ENCODE measurements around the gene ARHGEF19.
A peak's percentile ranks its signal among the peaks of the same experiment; 100 is the strongest.

ARHGEF19 gene

GRCh38 chr1:16180291-16180824 is 32.1 kb downstream of the ARHGEF19 start:
- no peak for DNase-seq
- Mint-ChIP-seq H3K27ac (peak overlapping the region; percentile 22), H3K36me3 (ENCODE audit: low read depth) (no peaks in the 10 kb centered on the region), H3K4me1 (peaks cover 66% of the 10 kb centered on the region), H3K9me3 (peaks cover 3% of the 10 kb centered on the region), H3K4me3 (no peak overlapping the region), H3K27me3 (ENCODE audit: low read depth, poor library complexity) (no peaks in the 10 kb centered on the region)
- TF ChIP-seq, protein P1, sequence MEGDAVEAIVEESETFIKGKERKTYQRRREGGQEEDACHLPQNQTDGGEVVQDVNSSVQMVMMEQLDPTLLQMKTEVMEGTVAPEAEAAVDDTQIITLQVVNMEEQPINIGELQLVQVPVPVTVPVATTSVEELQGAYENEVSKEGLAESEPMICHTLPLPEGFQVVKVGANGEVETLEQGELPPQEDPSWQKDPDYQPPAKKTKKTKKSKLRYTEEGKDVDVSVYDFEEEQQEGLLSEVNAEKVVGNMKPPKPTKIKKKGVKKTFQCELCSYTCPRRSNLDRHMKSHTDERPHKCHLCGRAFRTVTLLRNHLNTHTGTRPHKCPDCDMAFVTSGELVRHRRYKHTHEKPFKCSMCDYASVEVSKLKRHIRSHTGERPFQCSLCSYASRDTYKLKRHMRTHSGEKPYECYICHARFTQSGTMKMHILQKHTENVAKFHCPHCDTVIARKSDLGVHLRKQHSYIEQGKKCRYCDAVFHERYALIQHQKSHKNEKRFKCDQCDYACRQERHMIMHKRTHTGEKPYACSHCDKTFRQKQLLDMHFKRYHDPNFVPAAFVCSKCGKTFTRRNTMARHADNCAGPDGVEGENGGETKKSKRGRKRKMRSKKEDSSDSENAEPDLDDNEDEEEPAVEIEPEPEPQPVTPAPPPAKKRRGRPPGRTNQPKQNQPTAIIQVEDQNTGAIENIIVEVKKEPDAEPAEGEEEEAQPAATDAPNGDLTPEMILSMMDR (IDR thresholded peaks at IDR 0.05) = no peak

- Mint-ChIP-seq H3K9me3 (peaks cover 3% of the 10 kb centered on the region), H3K4me1 (peaks cover 71% of the 10 kb centered on the region), H3K27me3 (ENCODE audit: low read depth, poor library complexity) (no peaks in the 10 kb centered on the region), H3K27ac (peak overlapping the region; percentile 68), H3K36me3 (ENCODE audit: low read depth) (no peaks in the 10 kb centered on the region), H3K4me3 (no peak overlapping the region)
- DNase-seq = no peak
- TF ChIP-seq, protein P1 (IDR thresholded peaks at IDR 0.05) = no peak
Observed at GRCh38 chr1:16178596-16179497, 33.6 kb downstream of the ARHGEF19 start.

- Mint-ChIP-seq H3K4me1 (peaks cover 68% of the 10 kb centered on the region), H3K4me3 (no peak overlapping the region), H3K27ac (no peak overlapping the region), H3K36me3 (ENCODE audit: low read depth) (no peaks in the 10 kb centered on the region), H3K9me3 (peaks cover 3% of the 10 kb centered on the region), H3K27me3 (ENCODE audit: low read depth, poor library complexity) (no peaks in the 10 kb centered on the region)
- TF ChIP-seq, protein P1 (IDR thresholded peaks at IDR 0.05) = no peak
- no peak for DNase-seq
Observed at GRCh38 chr1:16177306-16177705, 35.1 kb downstream of the ARHGEF19 start.

DNA sequence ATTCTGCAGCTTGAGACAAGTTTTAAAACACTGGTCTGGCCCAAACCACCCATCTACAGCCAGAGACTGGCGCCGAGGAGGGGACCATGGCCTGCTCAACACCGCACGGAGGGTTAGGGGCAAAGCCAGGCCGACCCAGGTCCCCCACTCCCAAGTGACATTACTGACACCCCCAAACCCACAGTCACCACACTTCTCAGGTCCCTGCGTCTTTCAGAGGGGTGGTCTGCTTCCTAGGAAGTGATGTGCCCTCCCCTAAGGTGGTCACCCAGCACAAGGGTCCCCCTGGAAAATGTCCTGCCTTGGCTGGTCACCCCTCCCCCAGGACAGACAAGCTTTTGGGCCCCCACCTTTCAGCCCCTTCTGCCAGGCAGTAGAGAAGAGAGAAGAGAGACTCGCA is 35.8 kb downstream of the ARHGEF19 start:
- Mint-ChIP-seq H3K9me3 (peaks cover 3% of the 10 kb centered on the region), H3K27me3 (ENCODE audit: low read depth, poor library complexity) (no peaks in the 10 kb centered on the region), H3K27ac (peak overlapping the region; percentile 76), H3K36me3 (ENCODE audit: low read depth) (no peaks in the 10 kb centered on the region), H3K4me3 (no peak overlapping the region), H3K4me1 (peaks cover 62% of the 10 kb centered on the region)
- TF ChIP-seq, protein P1 (IDR thresholded peaks at IDR 0.05) = no peak
- no peak for DNase-seq

DNA sequence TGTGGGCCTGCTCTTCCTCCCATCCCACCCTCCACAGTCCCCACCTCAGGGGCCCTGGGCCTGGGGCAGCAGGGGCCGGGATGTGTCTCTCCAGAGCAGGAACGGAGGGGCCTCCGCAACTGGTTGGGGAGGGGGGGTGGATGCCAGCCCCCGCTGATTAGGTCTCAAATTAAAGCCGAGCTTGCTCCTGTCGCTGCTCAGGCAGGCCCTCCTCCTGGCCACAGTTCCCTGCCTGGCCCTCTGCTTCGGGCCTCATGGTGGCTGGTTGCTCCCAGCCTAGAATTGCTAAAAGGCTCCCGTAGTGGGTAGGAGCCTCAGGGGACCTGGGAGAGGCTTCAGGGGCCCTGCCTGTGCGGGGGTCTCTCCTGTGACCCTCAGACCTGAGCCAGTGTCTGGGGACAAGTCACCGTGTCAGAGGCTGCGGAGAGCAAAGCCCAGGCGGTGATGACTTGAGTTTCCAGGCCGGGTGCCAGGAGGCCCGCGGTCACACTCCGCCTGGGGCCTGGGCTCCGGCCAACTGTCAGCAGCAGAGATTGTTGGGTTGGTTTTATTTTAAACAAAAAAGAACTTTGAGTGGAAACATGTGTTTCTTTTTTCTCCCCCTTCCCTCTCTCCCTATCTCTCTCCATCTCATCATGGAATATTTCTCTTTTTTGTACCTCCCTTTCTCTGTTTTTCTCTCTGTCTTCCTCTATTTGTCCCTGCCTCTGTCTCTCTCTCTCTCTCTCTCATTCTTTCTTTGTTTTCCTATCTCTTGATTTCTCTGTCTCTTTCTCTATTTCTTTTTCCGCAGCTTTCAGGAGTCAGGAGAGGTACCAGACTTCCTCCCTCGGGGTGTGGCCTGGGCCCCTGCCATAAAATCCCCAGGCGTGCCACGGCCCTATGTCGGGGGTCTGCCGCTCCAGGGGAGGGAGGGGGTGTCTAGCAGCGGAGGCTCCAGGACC is 36.6 kb downstream of the ARHGEF19 start:
- no peak for DNase-seq
- H3K27ac Mint-ChIP-seq = peak overlapping the region; percentile 76
- peaks cover 3% of the 10 kb centered on the region for H3K9me3 Mint-ChIP-seq

More for the DNA sequence above, 36.6 kb downstream of the ARHGEF19 start:
- Mint-ChIP-seq H3K36me3 (ENCODE audit: low read depth) (no peaks in the 10 kb centered on the region), H3K4me1 (peaks cover 55% of the 10 kb centered on the region), H3K4me3 (peak overlapping the region; percentile 58), H3K27me3 (ENCODE audit: low read depth, poor library complexity) (no peaks in the 10 kb centered on the region)
- TF ChIP-seq, protein P1 (IDR thresholded peaks at IDR 0.05) = no peak

Measured in nephron progenitor cell (in vitro differentiated cells).